Omental fat pad (tissue), 4 donors: ENCODE data around the gene PLXNB2. TPM values are rescaled to one million over a fixed set of nuclear protein-coding genes. Genes with fewer than 3 reads are reported as not detected.
"Not testable (repeated sequence)": the region's sequence is repeated elsewhere in the genome, so short reads cannot be mapped to it uniquely, and the experiment has no call there.

Experiments
- ATAC-seq: fragments of 150-250 bp; one replicate; pipeline ENCODE4 v1.9.1; 2016; ENCODE audit warnings: mild to moderate bottlenecking, moderate library complexity; ENCODE audit not compliant: low FRiP score
- DNase-seq: peaks from one replicate; pipeline ENCODE4 v3.0.0-alpha.2; 2019; ENCODE audit warnings: low spot score
- total RNA-seq, 4 donors: library from RNA; depleted of rRNA; stranded (reverse); fragments of >200 nt; gene quantifications; one replicate each; pipeline ENCODE4 v1.1.0, GENCODE V29; 2016
- TF ChIP-seq, protein P1 (sequence below), 3 donors: fragments of 450-650 bp; IDR thresholded peaks; one replicate each; pipeline ENCODE4 v1.5.1; 2016 to 2017; ENCODE audit warnings: antibody characterized with exemption in 3 of 3, mild to moderate bottlenecking in 3 of 3, moderate library complexity in 2 of 3

The PLXNB2 gene
- total RNA-seq, 4 donors from 2014 or later, result 91.4 to 130 (median 115) TPM

DNA sequence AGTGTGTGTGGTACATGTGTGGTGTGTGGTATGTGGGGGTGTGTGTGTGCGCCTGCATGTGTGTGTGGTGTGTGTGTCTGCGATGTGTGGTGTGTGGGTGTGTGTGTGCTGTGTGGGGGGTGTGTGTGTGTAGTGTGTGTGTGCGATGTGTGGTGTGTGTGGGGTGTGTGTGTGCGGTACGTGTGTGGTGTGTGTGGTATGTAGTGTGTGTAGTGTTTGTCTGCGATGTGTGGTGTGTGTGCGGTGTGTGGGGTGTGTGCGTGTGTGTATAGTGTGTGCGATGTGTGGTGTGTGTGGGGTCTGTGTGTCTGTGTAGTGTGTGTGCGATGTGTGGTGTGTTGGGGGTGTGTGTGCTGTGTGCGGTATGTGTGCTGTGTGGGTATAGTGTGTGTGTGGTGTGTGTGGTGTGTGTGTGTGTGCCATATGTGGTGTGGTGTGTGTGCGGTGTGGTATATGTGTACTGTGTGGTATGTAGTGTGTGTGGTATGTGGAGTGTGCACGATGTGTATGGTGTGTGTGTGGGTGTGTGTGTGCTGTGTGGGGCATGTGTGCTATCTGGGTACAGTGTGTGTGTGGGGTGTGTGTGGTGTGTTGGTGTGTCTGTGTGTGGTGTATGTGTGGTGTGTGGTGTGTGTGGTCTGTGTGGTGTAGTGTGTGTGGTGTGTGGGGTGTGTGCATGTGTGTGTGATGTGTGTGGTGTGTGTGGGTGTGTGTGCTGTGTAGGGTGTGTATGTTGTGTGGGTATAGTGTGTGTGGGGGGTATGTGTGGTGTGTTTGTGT, 30.0 kb upstream of the PLXNB2 start:
- DNase-seq, result no peak
- ATAC-seq, result no peak
- TF ChIP-seq, protein P1, sequence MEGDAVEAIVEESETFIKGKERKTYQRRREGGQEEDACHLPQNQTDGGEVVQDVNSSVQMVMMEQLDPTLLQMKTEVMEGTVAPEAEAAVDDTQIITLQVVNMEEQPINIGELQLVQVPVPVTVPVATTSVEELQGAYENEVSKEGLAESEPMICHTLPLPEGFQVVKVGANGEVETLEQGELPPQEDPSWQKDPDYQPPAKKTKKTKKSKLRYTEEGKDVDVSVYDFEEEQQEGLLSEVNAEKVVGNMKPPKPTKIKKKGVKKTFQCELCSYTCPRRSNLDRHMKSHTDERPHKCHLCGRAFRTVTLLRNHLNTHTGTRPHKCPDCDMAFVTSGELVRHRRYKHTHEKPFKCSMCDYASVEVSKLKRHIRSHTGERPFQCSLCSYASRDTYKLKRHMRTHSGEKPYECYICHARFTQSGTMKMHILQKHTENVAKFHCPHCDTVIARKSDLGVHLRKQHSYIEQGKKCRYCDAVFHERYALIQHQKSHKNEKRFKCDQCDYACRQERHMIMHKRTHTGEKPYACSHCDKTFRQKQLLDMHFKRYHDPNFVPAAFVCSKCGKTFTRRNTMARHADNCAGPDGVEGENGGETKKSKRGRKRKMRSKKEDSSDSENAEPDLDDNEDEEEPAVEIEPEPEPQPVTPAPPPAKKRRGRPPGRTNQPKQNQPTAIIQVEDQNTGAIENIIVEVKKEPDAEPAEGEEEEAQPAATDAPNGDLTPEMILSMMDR (IDR thresholded peaks at IDR 0.05), result no peak

DNA sequence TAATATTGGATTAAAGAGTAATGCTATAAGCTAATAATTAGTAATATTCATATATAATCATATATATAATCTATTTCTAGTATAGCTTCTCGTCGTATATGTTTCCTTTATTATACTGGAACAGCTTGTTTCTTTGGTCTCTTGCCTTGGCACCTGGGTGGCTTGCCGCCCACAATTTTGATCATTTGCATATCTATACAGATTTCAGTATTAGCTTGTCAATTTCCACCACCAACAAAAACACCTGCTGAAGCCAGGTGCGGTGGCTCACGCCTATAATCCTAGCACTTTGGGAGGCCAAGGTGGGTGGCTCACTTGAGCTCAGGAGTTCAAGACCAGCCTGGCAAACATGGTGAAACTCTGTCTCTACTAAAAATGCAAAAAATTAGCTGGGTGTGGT, 27.0 kb upstream of the PLXNB2 start:
- ATAC-seq, DNase-seq: not testable (repeated sequence)

DNA sequence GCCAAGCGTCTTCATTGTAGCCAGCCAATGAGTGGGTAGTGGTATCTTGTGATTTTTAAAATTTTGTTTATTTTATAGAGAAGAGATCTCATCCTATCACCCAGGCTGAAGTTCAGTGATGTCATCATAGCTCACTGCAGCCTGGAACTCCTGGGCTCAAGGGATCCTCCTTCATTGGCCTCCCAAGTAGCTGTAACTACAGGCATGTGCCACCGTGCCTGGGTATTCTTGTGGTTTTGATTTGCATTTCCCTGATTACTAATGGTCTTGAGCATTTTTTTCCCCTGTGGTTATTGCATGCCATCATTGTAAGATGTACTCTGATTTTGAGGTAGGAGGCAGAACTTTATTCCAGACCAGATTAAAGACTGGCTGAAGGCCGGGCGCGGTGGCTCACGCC, 21.8 kb upstream of the PLXNB2 start:
- DNase-seq, result no peak
- no peak for ATAC-seq
- TF ChIP-seq, protein P1 (IDR thresholded peaks at IDR 0.05), result no peak

DNA sequence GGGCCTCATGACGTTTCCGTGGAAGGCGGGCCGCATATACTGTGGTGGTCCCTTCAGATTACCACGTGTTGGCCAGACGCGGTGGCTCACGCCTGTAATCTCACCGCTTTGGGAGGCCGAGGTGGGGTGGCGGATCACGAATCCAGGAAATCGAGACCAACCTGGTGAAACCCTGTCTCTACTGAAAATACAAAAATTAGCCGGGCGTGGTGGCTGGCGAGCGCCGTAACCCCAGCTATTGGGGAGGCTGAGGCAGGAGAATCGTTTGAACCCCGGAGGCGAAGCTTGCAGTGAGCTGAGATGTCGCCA, 20.2 kb upstream of the PLXNB2 start:
- TF ChIP-seq, protein P1 (IDR thresholded peaks at IDR 0.05), result no peak
- ATAC-seq (no peak), DNase-seq (no peak)

DNA sequence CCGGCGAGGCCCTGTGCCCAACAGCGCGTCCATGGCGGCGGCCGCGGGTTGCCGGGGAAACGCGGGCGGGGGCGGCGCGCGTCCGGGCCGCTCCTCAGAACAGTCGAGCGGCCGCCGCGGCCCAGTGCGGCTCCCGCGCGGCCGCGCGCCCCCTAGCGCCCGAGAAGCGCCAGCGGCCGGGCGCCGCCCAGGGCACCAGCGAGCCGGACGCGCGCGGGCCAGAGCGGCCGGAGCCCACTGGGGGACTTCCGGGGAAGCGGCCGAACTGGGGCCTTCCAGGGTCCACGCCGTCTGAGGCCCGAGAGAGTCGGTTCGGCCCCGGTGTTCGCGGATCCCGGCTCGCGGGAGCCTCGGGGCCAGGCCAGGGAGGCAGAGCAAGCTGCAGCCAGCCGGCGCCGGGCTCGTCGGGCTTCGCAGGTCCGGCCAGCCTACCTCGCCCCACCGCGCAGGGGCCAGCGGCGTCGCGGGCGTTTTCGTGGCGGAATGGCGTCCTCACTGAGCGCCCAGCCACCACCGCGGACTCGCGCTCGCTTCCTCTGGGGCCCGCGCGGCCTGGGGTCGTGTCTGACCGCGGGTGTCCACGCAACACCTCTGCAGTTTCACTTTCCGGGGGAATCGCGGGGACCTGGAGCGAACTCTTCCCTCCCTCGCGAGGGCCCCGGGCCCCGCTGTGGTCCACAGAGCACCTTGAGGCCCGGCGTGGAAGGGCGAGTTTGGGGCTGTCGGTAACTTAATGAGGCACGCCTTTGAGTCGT, 19.7 kb upstream of the PLXNB2 start, which contains the start of gene DENND6B:
TSS of gene DENND6B (minus strand) at position 57 of the 755 bp plus-strand sequence. CDS start at position 33, 24 bp downstream.
- TF ChIP-seq, protein P1 (IDR thresholded peaks at IDR 0.05), result peak in 1 of 3 donors; percentile 3
- peak; percentile 99 for ATAC-seq
- DNase-seq, result no peak

DNA sequence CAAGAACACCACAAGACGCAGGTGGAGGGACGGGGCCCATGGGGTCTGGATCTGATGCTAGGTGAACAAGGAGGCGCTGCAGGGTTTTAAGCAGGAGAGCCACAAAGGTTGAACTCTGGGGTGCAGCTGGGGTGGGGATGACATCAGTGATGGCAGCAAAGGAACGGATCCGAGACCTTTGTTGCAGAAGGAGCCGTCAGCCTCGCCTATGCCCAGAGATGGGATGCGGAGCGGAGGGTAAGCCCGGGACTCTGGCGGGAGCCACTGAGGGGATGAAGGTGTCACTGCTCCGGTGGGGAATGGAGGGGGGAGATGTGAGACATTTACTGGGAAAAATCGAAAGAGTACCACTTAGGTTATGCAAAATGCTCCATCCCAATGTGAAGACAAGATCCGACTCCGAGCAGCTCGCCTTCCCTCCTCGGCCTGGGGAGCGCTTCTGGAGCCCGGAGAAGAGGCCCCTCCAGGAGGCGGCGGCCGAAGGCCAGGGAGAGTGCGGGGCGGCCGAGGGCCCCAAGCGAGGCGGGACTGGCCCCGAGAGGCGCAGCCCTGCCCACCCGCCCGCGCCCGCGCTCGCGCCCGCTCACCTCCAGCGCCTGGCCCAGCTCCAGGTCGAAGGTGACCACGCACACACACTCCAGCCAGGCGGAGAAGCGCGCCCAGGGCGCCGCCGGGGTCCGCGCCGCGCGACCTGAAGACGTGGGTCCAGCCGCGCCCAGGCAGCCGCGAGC, 18.9 kb upstream of the PLXNB2 start:
- DNase-seq (no peak), ATAC-seq (peak; percentile 34)

More for the DNA sequence above, 18.9 kb upstream of the PLXNB2 start:
- TF ChIP-seq, protein P1 (IDR thresholded peaks at IDR 0.05), result no peak
